CD4-positive, alpha-beta T cell treated with Interleukin-21 for 1 hour (primary cell): ENCODE measurements around the gene PRR9.
"Not testable (repeated sequence)": the region's sequence is repeated elsewhere in the genome, so short reads cannot be mapped to it uniquely, and the experiment has no call there.

Experiments
- DNase-seq: peaks from one replicate; pipeline ENCODE4 v3.0.0-alpha.2; 2020

PRR9 gene, protein sequence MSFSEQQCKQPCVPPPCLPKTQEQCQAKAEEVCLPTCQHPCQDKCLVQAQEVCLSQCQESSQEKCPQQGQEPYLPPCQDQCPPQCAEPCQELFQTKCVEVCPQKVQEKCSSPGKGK

DNA sequence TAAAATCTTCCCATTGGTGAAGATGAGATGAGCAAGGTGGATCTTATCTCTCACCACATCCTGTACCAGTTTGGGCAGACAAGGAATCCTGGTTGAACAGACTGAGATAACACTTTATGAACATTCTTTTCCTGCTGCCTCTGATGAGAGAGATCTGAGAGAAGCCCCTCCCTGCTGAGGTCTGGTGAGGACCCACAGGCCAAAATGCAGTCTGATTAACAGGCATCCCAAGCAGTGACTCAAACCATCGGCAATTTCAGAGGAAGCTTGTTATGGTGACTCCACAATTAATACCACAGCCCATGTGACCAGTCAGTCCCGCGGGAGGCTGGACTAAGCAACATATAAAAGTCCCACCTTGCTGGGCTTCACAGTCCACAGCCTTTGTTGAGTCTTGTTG, at the start of gene PRR9:
Gene PRR9, plus strand, starts transcription at position 373 of the 400 bp plus-strand sequence. CDS start 561 bp downstream, outside the sequence.
- no peak for DNase-seq

DNA sequence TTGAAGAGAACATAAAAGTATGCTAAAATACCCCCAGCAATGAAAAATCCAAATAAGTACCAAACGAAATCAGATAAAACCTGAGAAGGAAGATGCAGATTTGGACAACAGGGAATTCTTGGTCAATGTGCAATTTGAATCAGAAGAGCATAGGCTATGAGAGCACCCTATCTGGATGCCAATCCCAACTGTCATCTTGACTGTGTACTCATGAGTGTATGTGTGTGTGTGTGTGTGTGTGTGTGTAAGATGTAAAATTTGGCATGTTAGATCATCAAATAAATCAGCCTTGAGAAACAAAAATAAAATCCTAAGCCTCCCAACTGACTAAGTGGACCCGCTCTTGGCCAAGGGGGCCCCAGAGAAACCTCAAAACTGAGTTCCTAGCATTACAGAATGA, 48.7 kb upstream of the PRR9 start:
- no peak for DNase-seq

DNA sequence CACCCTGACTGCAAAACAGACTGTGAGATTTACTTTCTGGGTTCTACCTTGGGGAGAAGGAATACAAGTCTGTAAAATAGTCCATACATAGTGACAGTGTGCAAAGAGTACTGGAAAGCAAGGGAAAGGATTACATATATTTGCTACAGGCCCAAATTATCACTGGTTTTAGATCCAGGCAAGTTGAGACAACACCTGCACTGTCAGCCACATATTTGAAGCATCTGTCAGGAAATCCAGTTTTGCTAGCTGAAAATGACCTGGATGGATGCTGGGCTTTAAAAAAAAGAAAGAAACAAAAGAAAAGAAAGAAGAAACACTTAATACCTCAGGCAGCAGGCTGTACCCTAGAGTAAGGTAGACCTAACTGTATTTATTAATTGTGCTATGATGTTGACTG, 42.8 kb upstream of the PRR9 start:
- DNase-seq, result no peak

DNA sequence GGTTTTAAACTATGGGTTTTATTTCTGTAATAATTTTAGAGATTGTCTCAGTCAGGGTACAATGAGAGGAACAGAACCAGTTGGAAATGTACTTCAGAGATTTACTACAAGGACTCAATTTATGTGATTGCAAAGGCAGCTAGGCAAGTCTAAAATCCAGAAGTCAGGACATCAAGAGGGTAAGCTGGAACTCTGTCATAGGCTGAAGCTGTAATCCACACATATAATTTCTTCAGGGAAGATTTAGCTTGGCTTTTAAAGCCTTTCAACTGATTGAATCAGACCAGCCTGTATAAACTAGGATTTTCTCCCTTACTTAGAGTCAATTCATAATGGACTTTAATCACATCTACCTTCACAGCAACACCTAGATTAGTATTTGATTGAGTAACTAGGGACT, 38.5 kb upstream of the PRR9 start:
- DNase-seq, result no peak

DNA sequence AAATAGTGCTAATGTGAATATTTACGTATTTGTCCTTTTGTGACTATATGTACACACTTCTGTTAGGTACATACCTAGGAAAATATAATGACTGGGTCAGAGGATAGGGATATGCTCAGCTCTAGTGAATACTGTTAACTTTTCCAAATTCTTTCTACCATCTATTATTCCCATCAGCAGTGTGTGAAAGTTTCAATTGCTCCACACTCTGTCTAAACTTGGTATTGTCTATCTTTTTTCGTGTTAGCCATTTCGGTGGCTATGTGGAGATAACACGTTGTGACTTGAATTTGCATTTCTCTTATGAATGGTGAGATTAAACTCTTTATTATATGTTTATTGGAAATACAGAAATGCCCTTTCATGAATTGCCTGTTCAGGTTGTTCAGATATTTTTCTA, 36.8 kb upstream of the PRR9 start:
- DNase-seq, result no peak

DNA sequence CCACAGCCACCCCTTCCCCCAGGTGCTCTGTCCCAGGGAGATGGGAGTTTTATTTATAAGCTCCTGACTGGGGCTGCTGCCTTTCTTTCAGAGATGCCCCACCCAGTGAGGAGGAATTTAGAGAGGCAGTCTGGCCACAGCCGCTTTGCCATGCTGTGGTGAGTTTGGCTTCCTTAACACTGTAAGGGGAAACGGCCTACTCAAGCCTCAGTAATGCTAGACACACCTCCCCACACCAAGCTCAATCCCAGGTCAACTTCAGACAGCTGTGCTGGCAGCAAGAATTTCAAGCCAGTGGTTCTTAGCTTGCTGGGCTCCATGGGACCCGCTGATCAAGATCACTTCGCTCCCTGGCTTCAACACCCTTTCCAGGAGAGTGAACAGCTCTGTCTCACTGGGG, 29.1 kb upstream of the PRR9 start:
- not testable (repeated sequence) for DNase-seq

DNA sequence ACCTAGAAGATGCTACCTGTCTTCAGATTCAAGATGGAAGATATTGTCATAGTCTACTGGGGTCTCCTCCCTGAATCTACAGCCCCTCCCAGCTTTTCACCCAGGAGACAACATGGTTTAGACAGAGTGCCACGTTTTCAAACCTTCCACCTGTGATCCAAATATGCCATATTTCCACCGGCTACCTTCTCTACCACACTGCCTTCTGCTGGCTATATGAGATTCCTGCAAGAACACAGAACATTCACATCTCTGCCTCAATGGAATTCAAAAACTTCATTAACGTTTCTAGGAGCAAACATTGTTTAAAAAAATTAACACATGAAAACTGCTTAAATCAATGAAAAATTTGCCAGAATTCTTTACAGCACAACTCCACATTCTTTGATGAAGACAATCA, 27.0 kb upstream of the PRR9 start:
- no peak for DNase-seq

DNA sequence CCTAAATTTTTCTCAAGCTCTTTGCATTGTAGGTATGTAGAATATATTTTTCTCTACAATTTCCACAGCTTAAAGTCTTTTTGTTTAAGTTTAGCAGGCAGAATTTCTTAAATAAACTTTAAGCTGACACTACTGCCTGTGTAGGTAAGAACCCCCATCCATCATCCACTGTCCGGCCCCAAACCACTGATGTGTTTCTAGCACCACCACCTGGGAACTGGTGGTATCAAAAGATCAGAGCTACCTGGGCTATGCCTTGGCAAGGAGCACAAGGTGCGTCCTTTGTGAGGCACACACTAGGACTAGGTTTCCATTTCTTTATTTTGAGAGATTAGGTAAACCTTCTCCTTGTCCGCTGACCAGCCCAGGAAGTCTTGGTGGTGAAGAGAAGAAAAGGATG, 24.7 kb upstream of the PRR9 start:
- DNase-seq, result no peak

DNA sequence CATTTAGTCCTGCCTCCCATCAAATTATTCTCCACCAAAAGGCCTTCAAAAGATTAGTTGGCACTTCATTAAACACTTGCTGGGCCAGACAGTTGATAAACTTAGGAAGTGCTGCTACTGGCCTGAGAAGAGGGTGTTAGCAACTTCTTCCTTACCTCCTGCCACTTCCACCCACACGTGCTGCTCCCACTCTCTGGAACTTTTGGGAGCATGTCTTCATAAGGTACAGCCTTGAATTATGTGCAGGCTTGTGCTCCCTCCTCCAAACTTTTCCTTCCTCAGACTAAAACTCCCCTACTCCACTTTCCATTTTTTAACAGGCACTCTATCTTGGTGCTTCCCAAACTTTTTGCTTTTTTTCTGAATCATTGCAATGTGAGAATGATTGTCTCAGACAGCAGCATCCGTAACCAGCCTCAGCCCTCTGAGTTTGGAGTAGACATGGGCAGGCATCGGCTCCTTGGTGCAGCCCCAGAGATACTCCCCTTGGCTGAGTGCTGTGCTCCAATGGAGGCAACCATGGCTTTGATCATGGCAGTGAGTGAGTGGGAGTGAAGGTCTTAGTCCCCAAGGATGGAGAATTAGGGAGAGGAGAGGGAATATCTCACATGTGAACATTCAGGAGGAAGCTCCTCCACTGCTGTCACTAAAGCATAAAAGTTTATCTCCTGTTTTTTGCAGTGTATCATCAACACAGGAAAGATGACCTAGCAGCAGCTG, 22.9 kb upstream of the PRR9 start:
- DNase-seq, result no peak

DNA sequence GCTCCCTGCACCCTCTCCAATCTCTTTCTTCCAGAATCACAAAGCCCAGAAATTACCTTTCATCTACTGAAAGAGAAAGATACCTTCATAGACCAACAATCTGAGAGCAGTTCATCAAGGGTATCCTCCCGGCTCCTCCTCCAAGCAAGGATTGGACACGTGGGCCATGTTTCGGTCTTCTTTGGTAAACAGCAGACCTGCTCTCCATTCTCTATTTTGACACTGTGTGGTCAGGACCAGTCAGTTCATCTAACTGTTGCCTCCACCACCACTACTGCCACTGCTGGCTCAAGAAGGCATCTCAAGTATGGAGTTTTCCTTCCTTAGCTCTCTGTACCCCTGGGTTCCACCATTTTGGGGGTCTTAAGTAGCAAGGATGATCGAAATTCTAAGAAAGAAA, 22.2 kb upstream of the PRR9 start:
- no peak for DNase-seq

DNA sequence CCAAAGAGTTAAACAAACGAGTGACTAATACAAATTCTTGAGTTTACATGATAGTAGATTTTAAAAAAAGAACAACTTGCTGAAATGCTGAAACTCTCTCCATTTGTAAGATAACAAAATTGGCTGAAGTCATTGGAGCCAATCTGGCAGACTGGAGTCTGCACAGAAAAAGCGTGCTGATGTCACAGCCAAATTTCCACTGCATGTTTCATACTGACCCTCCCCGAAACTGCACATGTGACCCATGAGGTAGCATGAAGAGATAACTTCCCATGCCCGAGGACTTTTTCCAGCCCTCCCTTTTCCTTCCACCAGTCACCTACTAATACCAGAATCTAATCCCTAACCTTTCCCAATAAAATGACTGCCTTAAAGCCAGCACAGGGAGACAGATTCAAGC, 15.4 kb upstream of the PRR9 start:
- no peak for DNase-seq

DNA sequence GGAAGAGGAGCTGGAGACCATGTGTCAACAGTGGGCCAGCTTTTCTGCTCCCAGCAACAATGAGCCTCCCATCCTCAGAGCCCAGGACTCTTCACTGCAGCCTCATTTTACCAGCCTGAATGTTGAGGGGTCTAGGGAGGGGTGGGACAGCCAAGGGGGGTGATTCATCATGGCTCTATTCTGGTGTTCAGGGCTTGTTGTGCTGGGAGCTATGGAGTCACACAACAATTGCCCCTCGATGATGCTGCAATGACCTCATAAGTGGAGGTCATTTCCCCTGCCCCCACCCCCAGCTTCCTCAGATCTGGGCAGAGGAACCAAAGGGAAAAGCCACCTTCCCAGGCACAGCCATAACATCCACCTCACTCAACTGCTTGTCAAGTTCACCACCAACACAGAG, 14.3 kb upstream of the PRR9 start, which contains the start of gene LELP1:
Gene LELP1, plus strand, starts transcription at position 301 of the 400 bp plus-strand sequence. CDS start 1,278 bp downstream, outside the sequence.
- DNase-seq, result no peak

DNA sequence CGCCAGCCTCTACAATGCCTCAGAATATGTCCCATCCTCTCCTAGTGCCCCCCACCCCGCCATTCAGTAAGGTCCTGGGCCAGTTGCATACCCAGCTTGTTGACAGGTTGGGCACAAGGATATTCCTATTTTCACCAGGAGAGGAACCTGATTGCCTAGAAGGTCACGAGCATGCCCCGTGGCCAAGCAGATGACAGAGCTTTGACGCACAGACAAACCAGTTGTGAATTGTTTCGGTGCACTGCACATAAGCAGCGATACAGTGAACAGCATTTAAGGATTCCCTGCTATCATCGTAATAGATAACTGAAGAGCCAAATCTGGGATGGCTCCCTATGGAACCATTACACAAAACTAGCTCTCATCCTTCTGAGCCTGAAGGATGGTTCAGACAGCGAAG, 10.8 kb upstream of the PRR9 start:
- no peak for DNase-seq

DNA sequence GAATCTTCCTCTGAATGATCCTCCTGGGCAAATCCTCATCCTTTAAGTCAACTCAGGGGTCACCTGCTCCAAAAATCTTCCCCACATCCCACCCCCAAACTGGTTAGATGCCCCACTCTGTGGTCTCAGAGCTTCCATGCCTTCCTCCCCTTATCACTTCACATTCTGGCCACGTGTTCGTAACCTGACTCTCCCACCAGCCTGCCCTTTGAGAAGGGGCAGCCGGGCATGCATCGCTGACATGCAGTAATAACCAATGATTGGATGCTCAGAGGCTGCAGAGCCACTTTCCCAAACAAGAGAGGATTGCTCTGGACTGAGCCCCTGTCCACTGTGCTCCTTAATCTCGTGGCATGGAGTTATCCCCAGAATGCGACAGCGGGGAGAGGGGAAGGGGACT, 7.2 kb upstream of the PRR9 start:
- DNase-seq, result no peak

DNA sequence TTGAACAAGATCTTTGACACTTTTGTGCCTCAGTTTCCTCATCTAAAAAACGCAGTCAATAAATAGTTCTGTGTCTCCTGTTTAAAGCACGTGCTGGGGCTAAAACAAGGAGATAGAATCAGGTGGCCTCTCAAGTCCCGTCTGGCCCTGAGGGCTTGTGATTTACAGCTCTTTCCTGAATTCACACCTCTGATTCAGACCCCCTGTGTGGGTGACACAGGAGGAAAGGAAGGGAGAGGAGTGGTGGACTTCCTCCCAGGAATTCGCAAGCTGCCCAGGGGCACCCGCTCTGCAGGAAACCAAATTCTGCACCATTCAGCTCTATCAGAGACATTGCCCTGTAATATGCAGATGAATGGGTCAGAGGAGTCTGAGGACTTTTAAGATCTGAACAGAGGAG, 5.2 kb upstream of the PRR9 start:
- no peak for DNase-seq

DNA sequence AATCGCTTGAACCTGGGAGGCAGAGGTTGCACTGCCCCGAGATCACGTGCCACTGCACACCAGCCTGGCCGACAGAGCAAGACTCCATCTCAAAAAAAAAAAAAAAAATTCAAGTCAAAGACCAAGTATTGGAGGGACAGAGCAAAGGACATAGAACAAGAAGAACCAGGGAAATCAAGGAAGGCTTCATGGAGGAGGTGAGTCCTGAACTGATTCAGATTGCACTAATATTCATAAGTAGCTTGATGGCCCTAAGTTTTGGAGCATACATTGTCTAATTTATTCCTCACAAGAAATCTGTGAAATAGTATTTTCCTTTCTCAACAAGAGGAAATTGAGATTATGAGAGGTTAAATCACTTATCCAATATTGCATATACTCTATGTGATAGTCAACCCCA, 3.9 kb upstream of the PRR9 start:
- DNase-seq, result no peak

DNA sequence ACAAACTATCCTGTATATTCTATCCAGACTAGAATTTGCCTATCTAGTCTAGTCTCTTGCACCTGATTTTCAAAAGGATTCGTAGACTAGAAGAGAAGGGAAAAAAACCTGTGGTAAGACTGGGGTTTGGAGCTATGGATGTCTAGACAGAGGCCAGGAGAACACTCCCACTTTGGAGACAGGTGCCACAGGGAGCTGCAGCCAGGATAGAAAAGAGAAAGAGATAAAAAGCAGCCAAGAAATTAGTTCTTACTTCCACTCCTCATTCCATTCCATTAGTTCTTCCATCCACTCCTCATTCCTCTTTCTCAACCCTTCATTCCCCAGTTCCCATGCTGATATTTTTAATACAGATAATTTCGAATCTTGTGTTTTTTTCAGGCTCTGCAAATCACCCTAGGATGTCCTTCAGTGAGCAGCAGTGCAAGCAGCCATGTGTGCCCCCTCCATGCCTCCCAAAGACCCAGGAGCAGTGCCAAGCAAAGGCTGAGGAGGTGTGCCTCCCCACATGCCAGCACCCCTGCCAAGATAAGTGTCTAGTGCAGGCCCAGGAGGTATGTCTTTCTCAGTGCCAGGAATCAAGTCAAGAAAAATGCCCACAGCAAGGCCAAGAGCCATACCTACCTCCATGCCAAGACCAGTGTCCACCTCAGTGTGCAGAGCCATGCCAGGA, 496 bp downstream of the PRR9 start:
- no peak for DNase-seq

DNA sequence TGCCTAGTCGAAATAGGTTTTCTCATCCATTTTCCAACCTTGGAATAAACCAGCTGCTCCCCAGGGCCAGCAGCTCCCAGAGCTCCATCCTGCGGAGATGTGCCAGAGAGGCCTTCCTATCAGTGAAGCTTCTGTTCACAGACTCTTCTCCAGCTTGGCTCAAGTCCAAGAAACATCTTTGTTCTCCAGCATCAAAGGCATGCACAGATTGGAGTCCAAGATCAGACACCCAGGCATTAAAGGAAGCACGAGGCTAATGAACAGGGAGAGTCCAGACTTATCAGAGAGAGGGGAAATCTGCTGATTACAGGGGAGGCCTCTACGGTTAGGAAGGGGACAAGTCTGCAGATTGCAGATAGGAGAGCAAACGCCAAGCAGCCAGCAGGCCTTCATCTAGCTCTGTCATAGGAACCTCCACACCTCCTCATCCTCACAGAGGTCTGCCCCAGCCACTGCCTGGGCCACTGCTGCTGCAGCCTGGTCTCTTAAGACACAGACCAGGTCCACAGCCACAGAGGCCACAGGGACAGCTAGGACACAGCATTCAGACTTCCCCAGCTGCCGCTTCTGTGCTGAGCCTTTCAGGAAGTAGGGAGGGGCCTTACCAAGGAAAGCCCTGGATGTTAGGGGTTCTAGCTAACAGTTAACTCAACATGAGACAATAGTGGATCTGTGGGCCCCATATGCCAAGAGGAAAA, 3.4 kb downstream of the PRR9 start:
- no peak for DNase-seq

DNA sequence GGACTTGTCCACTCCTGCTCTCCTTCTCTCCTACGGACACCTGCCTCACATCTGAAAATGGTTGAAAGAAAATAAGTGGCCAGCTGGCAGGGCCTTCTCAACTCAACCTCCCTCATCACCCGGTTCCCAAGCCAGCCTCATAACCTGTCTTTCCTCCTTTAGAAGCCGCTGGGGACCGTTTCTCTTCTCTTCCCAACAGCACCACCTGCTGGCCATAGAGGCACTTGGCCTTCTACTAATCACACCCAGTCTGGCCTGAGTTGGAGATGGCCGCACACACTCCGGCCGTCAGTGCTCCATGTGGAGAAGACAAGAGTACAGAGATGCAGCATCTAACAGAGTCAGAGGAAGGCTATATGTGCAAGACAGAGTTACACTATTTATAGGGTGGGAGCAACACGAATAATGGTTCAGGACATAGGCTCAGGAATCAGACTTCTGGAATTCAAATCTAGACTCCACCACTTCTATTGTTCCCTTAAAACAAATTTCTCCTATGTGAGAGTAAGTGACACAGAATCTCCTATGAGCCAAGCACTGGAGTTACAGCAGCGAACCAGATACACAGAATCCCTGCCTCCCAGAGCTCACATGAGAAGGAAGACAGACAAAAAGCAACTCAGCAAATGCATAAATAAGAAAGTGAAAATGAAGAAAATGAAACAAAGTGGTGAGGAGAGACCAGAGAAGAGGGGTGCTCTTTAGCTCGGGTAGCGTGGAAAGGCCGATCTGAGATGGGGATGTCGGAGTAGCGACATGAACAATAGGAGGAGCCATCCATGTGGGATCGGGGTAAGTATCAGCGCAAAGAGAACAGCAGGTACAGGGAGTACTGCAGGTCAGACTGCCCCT, 5.9 kb downstream of the PRR9 start:
- peak; percentile 40 for DNase-seq

DNA sequence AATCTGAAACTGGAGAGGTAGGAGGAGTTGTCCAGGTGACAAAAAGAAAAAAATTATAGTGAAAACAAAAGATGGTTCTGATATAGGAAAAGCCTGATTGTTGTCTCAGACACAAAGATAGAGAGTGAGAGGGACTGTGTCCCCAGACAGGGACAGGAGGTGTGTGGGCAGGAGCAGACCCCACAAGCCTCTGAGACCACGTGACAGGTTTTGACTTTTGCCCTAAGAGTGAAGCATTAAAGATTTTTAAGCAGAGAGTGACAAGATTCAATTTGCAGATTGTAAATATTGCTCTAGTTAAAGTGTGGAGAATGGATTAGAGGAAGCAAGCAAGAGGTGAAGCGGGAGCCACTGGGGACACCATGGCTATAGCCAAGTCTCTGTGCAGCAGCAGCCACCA, 10.4 kb downstream of the PRR9 start:
- no peak for DNase-seq

DNA sequence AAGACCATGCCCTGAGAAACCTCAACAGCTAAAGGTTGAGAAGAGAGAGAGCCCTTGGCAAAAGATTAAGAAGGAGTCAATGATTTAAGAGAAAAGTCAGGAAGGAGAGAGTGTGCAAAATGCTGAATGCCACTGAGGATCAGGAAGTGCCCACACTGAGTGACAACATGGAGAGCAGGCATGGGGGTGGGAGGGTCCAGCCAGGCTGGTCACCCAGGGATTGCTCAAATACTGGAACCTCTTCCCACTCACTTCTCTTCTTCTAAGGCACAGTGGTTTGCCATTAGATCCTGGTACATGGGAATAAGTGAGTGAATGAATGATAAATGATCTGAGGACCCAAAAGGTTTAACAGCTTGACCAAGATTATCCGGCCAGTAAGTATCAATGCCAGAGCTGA, 11.1 kb downstream of the PRR9 start:
- no peak for DNase-seq

DNA sequence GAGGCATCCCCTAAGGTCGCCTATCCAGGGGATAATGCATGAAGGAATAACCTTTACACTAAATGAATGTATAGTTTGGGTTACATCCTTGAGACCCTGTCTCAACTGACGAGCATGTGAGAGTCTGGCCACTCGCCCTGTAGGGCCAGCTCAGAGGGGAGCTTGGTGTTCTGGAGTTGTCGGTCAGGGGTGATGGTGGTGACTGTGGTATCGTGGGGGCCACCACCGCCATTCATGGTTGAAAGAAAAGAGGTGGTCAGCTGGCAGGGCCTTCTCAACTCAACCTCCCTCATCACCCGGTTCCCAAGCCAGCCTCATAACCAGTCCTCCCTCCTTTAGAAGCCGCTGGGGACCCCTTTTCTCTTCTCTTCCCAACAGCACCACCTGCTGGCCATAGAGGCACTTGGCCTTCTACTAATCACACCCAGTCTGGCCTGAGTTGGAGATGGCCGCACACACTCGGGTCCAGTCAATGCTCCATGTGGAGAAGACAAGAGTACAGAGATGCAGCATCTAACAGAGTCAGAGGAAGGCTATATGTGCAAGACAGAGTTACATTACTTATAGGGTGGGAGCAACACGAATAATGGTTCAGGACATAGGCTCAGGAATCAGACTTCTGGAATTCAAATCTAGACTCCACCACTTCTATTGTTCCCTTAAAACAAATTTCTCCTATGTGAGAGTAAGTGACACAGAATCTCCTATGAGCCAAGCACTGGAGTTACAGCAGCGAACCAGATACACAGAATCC, 11.9 kb downstream of the PRR9 start:
- peak; percentile 9 for DNase-seq
